GM19438 (cell line): ENCODE data around the gene KIF6.
A peak's percentile ranks its signal among the peaks of the same experiment; 100 is the strongest.

Source experiments
- ATAC-seq: cut with Tn5 transposase; IDR thresholded peaks from one replicate; pipeline ENCODE4 v1.9.1; 2021; ENCODE audit warnings: low read depth; ENCODE audit not compliant: unreplicated experiment

Gene KIF6

GRCh38 chr6:39608652-39609345 is 116.4 kb downstream of the KIF6 start:
- peak; percentile 79 for ATAC-seq

DNA sequence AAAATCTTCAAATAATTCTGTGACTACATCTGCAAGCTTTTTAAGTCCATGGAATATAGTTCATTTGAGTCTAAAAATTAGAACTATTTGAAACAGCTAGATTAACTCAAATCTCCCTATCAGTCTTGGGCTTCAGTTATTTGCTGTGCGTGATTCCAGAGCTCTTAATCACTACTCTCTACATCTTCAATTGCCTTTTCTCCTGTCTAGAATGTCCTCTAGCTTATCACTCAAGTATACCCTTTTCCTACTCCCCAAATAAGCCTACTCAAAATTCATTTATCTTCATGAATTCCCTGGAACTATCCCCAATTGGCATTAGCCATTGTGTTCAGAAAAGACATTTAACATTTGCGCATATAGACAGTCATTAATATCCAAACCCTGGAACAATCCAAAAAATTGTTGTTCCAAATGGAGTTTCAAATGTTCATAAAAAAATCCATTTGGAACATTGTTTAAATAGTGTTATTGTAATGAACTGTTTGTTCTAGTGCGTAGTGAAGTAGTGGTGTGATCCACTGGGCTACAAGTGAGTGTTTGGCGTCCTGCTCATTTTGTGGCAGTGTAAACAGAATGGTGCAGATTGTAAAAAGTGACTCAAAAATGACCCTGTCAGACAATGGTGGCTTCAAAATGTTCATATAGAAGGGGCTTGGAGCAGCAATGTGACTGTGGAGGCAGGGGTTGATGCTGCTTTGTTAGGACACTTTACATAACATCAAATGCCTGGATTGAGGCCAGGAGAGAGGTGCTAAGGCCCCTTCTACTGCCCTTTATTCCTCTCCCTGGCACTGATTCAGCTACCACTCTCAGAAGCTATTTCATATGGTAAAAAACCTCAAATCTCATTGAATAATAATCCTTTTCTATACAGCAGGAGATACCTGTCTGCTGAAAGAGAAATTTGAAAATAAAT is 122.3 kb downstream of the KIF6 start:
- no peak for ATAC-seq

GRCh38 chr6:39599973-39600372 is 125.2 kb downstream of the KIF6 start:
- no peak for ATAC-seq

- no peak for ATAC-seq
Measured at GRCh38 chr6:39599341-39599740, 125.9 kb downstream of the KIF6 start.

GRCh38 chr6:39594285-39594684 is 130.9 kb downstream of the KIF6 start:
- no peak for ATAC-seq

- no peak for ATAC-seq
Measured at GRCh38 chr6:39593646-39594045, 131.6 kb downstream of the KIF6 start.

- no peak for ATAC-seq
Measured at GRCh38 chr6:39590871-39591393, 134.3 kb downstream of the KIF6 start.

DNA sequence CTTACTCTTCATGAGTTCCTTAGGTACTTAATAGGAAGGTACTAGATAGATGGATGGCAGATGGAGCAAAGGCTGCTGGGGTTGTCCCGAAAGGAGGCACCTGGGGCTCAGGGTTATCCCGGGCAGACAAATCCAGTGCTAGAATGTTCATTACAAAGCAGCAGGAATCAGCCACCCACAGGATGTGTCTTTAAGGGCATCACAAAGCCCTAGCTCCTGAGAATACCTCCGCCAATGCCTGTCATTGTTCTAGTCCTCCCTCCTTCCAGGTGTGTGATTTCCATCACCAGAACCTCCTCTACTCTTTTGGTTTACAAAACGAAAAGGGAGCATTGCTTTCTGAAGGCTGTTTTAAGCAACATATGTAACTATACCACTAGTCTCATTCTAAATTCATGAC is 138.1 kb downstream of the KIF6 start:
- no peak for ATAC-seq

- no peak for ATAC-seq
Measured at GRCh38 chr6:39585641-39586040, 139.6 kb downstream of the KIF6 start.

DNA sequence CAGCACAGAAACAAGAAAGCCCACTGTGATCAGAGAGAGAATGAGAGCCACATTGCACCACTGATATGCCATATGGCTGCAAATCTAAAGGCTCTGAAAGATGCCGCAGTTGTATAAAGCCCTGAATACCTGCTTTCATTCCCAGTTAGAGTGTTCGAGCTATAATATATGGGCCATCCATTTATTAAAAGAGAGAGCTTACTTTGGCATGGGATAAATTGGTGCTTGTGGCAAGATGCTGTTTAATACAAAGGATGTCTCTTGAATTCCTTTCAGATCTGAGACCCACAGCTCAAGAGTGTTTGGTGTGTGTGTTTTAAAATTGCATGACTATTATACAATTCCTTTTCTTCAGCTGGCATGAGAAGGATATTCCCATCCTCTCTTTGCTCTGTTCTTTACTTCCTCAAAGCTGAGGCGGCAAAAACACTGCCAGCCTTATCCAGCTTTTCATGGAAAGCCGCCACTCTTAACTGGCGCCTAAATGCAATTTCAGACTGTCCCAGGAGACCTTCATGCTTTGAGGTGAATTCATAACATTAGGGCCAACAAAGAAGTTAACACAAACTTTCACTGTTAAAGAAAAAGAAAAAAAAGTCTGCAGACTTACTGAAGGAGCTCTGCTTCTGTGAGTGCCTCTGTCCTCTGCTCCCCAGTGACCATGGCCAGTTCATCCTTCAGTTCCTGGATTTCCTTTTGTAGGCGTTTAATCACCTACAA is 147.6 kb downstream of the KIF6 start:
- no peak for ATAC-seq

DNA sequence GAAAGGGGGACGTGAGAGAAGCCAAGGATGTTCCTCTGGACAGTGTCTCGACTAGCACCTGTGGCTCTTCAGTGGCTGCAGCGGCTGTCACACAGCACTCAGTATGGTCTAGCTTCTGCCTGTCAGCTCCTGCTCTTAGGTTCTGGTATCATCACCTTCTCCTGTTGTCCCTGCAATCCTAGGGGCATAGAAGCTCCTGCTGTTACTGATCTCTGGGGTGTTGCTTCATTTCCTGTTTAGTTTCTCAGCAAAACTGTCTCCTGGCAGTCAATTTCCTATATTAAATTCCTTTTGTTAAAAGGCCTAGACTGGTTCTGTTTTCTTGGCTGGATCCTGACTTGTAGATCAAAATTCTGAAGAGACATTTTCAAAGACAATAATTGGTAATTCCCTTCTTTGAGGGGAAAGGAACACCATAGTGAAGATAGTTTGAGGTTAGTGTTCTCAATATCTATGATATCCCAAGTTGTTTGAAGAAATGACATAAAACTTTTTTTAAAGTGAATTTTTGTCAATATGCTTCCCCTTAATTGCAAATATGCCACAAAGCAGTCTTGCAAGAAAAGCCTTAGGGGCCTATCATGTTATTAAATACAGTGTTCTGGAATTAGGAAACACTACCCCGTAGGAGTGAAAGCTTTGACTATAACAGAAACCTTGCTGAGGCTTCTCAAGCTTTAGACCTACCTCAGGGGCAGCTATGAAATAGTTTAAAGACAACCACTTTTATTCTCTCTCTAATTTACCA is 148.5 kb downstream of the KIF6 start:
- ATAC-seq = no peak

DNA sequence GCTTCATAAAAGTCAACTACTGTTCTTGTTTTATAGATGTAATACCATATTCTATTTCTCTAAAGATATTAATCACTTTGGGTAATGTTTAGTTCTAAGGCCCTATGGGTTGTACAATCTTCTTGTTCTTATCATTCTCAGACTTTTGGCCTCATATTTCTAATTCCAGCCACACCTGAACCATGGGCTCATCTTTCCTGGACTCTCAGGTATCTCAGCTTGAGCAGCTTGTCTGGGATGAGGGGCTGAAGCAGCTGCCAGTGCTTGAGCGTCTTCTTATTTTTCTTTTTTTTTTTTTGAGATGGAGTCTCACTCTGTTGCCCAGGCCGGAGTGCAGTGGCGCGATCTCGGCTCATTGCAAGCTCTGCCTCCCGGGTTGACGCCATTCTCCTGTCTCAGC is 150.2 kb downstream of the KIF6 start:
- ATAC-seq = no peak

DNA sequence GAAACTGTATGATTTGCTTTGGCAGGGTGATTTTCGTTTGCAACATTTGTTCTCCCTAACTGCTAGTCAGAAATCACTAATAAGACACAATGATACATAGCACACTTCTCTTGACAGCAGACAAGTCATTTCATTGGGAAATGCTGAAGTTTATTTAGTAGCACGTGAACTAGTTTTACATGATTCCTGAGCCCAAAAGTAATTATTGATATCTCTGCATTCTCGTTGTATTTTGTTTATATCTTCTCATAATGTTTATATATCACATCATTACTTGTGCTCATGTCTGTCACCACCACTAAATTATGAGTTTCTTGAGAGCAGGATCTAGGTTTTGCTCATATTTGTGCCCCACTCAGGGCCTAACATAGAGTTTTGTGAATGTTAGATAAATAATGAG is 151.7 kb downstream of the KIF6 start:
- ATAC-seq = no peak

GRCh38 chr6:39572661-39573340 is 152.4 kb downstream of the KIF6 start:
- ATAC-seq = no peak

- no peak for ATAC-seq
Measured at GRCh38 chr6:39568896-39569295, 156.3 kb downstream of the KIF6 start.

DNA sequence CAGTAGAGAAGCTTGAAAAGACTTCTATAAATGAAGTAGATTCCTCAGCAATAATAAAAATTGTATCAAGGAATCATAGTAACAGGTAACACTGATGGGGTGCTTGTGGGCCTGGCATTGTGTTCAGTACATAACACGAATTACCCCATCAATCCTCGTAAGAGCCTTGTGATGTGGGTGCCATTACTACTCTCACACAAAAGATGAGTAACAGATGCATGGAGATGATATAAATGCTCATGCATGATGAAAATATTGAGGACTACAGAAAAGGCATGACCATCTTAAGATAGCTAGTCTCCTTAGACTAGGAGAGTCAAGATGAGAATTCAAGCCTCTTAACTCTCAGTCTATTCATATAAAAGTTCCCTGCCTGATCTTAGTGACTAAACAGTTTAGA is 158.1 kb downstream of the KIF6 start:
- ATAC-seq = no peak

DNA sequence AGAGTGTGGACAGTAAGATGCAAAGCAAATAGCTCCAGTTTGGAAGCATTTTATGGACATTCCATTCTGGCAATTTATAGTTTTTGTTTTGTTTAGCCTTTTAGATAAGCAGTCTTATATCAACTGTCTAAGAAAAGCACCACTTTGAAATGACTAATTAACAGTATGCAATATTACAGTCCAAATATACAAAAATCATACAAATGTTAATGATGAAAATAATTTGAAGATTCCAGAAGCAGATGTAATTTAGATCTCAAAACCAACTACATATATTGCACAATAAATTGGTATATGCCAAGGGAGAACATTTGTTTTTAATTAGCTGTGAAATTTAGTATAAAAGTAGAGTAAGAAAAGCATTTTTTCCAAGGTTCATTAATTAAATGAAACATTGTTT is 158.8 kb downstream of the KIF6 start:
- no peak for ATAC-seq

GRCh38 chr6:39565956-39566355 is 159.3 kb downstream of the KIF6 start:
- ATAC-seq = no peak

- no peak for ATAC-seq
Measured at GRCh38 chr6:39563566-39564311, 161.5 kb downstream of the KIF6 start.
